Natural killer cell (primary cell): ENCODE measurements around the gene PRELID2. TPM values are rescaled to one million over a fixed set of nuclear protein-coding genes. Genes with fewer than 3 reads are reported as not detected.
"Not testable (repeated sequence)": the region's sequence is repeated elsewhere in the genome, so short reads cannot be mapped to it uniquely, and the experiment has no call there.

Experiments
- ATAC-seq, 3 donors: fragments of 150-1000 bp in 2 of 3; fragments of 200-7000 bp in 1 of 3; cut with Tn5 transposase; 1 replicate in 1 of 3; 2 replicates in 2 of 3; pipeline ENCODE4 v1.10.0; 2021; ENCODE audit warnings: mild to moderate bottlenecking in 2 of 3, moderate library complexity in 2 of 3
- DNase-seq, 2 donors: peaks; one replicate each; pipeline versions ENCODE4 v3.0.0 to v3.0.0-alpha.2; 2013 to 2021; ENCODE audit warnings: mixed read lengths in 1 of 2
- H3K27ac ChIP-seq: one replicate; pipeline ENCODE4 v1.5.1; 2013; ENCODE audit warnings: mild to moderate bottlenecking, low read length
- H3K27me3 ChIP-seq: one replicate; pipeline ENCODE4 v1.6.1; 2013; ENCODE audit warnings: low read length; ENCODE audit not compliant: control insufficient read depth, insufficient read depth
- H3K36me3 ChIP-seq: one replicate; pipeline ENCODE4 v1.6.1; 2013; ENCODE audit warnings: low read length; ENCODE audit not compliant: control insufficient read depth, insufficient read depth
- H3K4me1 ChIP-seq: one replicate; pipeline ENCODE4 v1.6.1; 2013; ENCODE audit warnings: low read length; ENCODE audit not compliant: control insufficient read depth, insufficient read depth
- H3K4me3 ChIP-seq: one replicate; pipeline ENCODE4 v1.5.1; 2013; ENCODE audit warnings: low read length
- H3K9me3 ChIP-seq: one replicate; pipeline ENCODE4 v1.6.1; 2013; ENCODE audit warnings: low read length; ENCODE audit not compliant: control insufficient read depth, insufficient read depth
- H3K27ac Mint-ChIP-seq, 2 donors: one replicate each; pipeline ENCODE4 v1.8.0; 2022; ENCODE audit warnings: mild to moderate bottlenecking in 2 of 2, mixed read lengths in 2 of 2, moderate library complexity in 1 of 2
- H3K27me3 Mint-ChIP-seq, 2 donors: one replicate each; pipeline ENCODE4 v1.8.0; 2022; ENCODE audit warnings: low read depth in 2 of 2, mixed read lengths in 2 of 2
- H3K36me3 Mint-ChIP-seq: one replicate; pipeline ENCODE4 v1.8.0; 2022; ENCODE audit warnings: mixed read lengths
- H3K4me1 Mint-ChIP-seq, 2 donors: one replicate each; pipeline ENCODE4 v1.8.0; 2022; ENCODE audit warnings: mixed read lengths in 2 of 2
- H3K4me3 Mint-ChIP-seq: one replicate; pipeline ENCODE4 v1.8.0; 2022; ENCODE audit warnings: mild to moderate bottlenecking, moderate library complexity, mixed read lengths
- H3K9me3 Mint-ChIP-seq, 2 donors: one replicate each; pipeline ENCODE4 v1.8.0; 2022; ENCODE audit warnings: mixed read lengths in 2 of 2
- WGBS: methylation state at CpG from one replicate; pipeline ENCODE4 v1.1.7; 2013; ENCODE audit warnings: missing lambda C conversion rate; ENCODE audit not compliant: insufficient coverage; 5-methylcytosine and 5-hydroxymethylcytosine counted together
- intact Hi-C: fragments of 100-400 bp; cut with micrococcal nuclease; formaldehyde crosslinking; loops from one replicate; pipeline ENCODE4 v1.14.2; 2022
- total RNA-seq, 4 donors: library from RNA; stranded (reverse); fragments of 120-200 nt in 1 of 4; gene quantifications; one replicate each; pipeline versions ENCODE4 v1.2.3 to v1.2.4, GENCODE V29; 2013 to 2022
- TF ChIP-seq, protein P1 (sequence below): fragments of 200-600 bp; IDR thresholded peaks from one replicate; pipeline ENCODE4 v1.8.0; 2022; ENCODE audit warnings: antibody characterized with exemption

Gene PRELID2
- total RNA-seq, 3 donors from 2014 or later (not counting 1 experiment from before 2014, with no cell fraction given) = 1.5 to 3.1 (median 1.7) TPM

- no peak overlapping the region for H3K27ac ChIP-seq
- no peaks in the 10 kb centered on the region for H3K36me3 Mint-ChIP-seq
- ATAC-seq = no peak
- H3K4me1 Mint-ChIP-seq = no peaks in the 10 kb centered on the region
- H3K4me3 ChIP-seq = no peak overlapping the region
- no peak for DNase-seq
- no peaks in the 10 kb centered on the region for H3K4me1 ChIP-seq
- H3K9me3 ChIP-seq = no peaks in the 10 kb centered on the region
- H3K27me3 Mint-ChIP-seq = no peaks in the 10 kb centered on the region
- H3K4me3 Mint-ChIP-seq = no peak overlapping the region
- no peaks in the 10 kb centered on the region for H3K27me3 ChIP-seq
- H3K36me3 ChIP-seq = no peaks in the 10 kb centered on the region
- intact Hi-C loops = no loop called here
- no peak overlapping the region for H3K27ac Mint-ChIP-seq
- 83% methylated on average over 3 of the region's 4 CpGs for WGBS
- H3K9me3 Mint-ChIP-seq = peaks cover 0 to 2% of the 10 kb centered on the region in 2 donors
- TF ChIP-seq, protein P1, sequence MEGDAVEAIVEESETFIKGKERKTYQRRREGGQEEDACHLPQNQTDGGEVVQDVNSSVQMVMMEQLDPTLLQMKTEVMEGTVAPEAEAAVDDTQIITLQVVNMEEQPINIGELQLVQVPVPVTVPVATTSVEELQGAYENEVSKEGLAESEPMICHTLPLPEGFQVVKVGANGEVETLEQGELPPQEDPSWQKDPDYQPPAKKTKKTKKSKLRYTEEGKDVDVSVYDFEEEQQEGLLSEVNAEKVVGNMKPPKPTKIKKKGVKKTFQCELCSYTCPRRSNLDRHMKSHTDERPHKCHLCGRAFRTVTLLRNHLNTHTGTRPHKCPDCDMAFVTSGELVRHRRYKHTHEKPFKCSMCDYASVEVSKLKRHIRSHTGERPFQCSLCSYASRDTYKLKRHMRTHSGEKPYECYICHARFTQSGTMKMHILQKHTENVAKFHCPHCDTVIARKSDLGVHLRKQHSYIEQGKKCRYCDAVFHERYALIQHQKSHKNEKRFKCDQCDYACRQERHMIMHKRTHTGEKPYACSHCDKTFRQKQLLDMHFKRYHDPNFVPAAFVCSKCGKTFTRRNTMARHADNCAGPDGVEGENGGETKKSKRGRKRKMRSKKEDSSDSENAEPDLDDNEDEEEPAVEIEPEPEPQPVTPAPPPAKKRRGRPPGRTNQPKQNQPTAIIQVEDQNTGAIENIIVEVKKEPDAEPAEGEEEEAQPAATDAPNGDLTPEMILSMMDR = no peak
Measured at GRCh38 chr5:145801195-145801594, 33.9 kb downstream of the PRELID2 start.

GRCh38 chr5:145800181-145800580, 35.0 kb downstream of the PRELID2 start:
- no peak for DNase-seq
- WGBS = 67% methylated on average over 1 of the region's 2 CpGs
- no peaks in the 10 kb centered on the region for H3K9me3 ChIP-seq
- no peaks in the 10 kb centered on the region for H3K4me1 ChIP-seq
- no peak for ATAC-seq
- no peak overlapping the region for H3K4me3 Mint-ChIP-seq
- no peaks in the 10 kb centered on the region for H3K36me3 ChIP-seq
- intact Hi-C loops = no loop called here
- H3K4me1 Mint-ChIP-seq = no peaks in the 10 kb centered on the region
- no peaks in the 10 kb centered on the region for H3K36me3 Mint-ChIP-seq
- TF ChIP-seq, protein P1 = no peak
- no peaks in the 10 kb centered on the region for H3K27me3 ChIP-seq
- no peaks in the 10 kb centered on the region for H3K27me3 Mint-ChIP-seq
- no peak overlapping the region for H3K27ac ChIP-seq
- H3K9me3 Mint-ChIP-seq = peaks cover 0 to 2% of the 10 kb centered on the region in 2 donors
- H3K27ac Mint-ChIP-seq = no peak overlapping the region
- no peak overlapping the region for H3K4me3 ChIP-seq

GRCh38 chr5:145798503-145798902, 36.6 kb downstream of the PRELID2 start:
- ATAC-seq, H3K4me1 Mint-ChIP-seq, H3K27ac Mint-ChIP-seq, H3K36me3 Mint-ChIP-seq, H3K27me3 ChIP-seq, H3K4me3 ChIP-seq, H3K27ac ChIP-seq, H3K36me3 ChIP-seq, intact Hi-C loops, H3K27me3 Mint-ChIP-seq, H3K4me1 ChIP-seq, H3K4me3 Mint-ChIP-seq, H3K9me3 ChIP-seq, DNase-seq, H3K9me3 Mint-ChIP-seq: not testable (repeated sequence)

- H3K4me1 ChIP-seq = no peaks in the 10 kb centered on the region
- intact Hi-C loops = no loop called here
- H3K27me3 ChIP-seq = no peaks in the 10 kb centered on the region
- Mint-ChIP-seq H3K27me3 (no peaks in the 10 kb centered on the region), H3K4me3 (no peak overlapping the region), H3K9me3 (peaks cover 0 to 2% of the 10 kb centered on the region in 2 donors), H3K27ac (no peak overlapping the region), H3K36me3 (no peaks in the 10 kb centered on the region), H3K4me1 (no peaks in the 10 kb centered on the region)
- no peak overlapping the region for H3K4me3 ChIP-seq
- H3K27ac ChIP-seq = no peak overlapping the region
- H3K9me3 ChIP-seq = no peaks in the 10 kb centered on the region
- WGBS = 100% methylated on average over 1 of the region's 1 CpG
- no peaks in the 10 kb centered on the region for H3K36me3 ChIP-seq
- TF ChIP-seq, protein P1 = no peak
- DNase-seq = no peak
- no peak for ATAC-seq
Measured at GRCh38 chr5:145797336-145797735, 37.8 kb downstream of the PRELID2 start.
